ENCODE results near the gene DLGAP1. TPM values are rescaled to one million over a fixed set of nuclear protein-coding genes. Genes with fewer than 3 reads are reported as not detected.

Gene DLGAP1
- total RNA-seq, 3 donors from 2014 or later (not counting 1 experiment from before 2014, with no cell fraction given): not detected

GRCh38 chr18:3910512-3910911 is 544.6 kb downstream of the DLGAP1 start:
- H3K4me3 Mint-ChIP-seq: no peak overlapping the region
- TF ChIP-seq, protein P1, sequence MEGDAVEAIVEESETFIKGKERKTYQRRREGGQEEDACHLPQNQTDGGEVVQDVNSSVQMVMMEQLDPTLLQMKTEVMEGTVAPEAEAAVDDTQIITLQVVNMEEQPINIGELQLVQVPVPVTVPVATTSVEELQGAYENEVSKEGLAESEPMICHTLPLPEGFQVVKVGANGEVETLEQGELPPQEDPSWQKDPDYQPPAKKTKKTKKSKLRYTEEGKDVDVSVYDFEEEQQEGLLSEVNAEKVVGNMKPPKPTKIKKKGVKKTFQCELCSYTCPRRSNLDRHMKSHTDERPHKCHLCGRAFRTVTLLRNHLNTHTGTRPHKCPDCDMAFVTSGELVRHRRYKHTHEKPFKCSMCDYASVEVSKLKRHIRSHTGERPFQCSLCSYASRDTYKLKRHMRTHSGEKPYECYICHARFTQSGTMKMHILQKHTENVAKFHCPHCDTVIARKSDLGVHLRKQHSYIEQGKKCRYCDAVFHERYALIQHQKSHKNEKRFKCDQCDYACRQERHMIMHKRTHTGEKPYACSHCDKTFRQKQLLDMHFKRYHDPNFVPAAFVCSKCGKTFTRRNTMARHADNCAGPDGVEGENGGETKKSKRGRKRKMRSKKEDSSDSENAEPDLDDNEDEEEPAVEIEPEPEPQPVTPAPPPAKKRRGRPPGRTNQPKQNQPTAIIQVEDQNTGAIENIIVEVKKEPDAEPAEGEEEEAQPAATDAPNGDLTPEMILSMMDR (IDR thresholded peaks at IDR 0.05): no peak
- 95% methylated on average over 4 of the region's 4 CpGs for WGBS (ENCODE audit: insufficient coverage)
- no peaks in the 10 kb centered on the region for H3K9me3 Mint-ChIP-seq
- no peaks in the 10 kb centered on the region for H3K27me3 Mint-ChIP-seq (ENCODE audit: low read depth in 2 of 2)
- intact Hi-C loops (cut with micrococcal nuclease): no loop called here
- H3K27ac ChIP-seq (ENCODE audit: low read length): no peak overlapping the region
- no peak overlapping the region for H3K27ac Mint-ChIP-seq
- no peaks in the 10 kb centered on the region for H3K4me1 ChIP-seq (ENCODE audit: control insufficient read depth, insufficient read depth, low read length)
- ATAC-seq: no peak
- no peak overlapping the region for H3K4me3 ChIP-seq (ENCODE audit: low read length)
- H3K36me3 ChIP-seq (ENCODE audit: control insufficient read depth, insufficient read depth, low read length): no peaks in the 10 kb centered on the region
- no peaks in the 10 kb centered on the region for H3K4me1 Mint-ChIP-seq
- H3K27me3 ChIP-seq (ENCODE audit: control insufficient read depth, insufficient read depth, low read length): no peaks in the 10 kb centered on the region
- no peaks in the 10 kb centered on the region for H3K9me3 ChIP-seq (ENCODE audit: control insufficient read depth, insufficient read depth, low read length)
- no peaks in the 10 kb centered on the region for H3K36me3 Mint-ChIP-seq
- DNase-seq: no peak

- TF ChIP-seq, protein P1 (IDR thresholded peaks at IDR 0.05): no peak
- H3K27ac Mint-ChIP-seq: no peak overlapping the region
- no peaks in the 10 kb centered on the region for H3K36me3 ChIP-seq (ENCODE audit: control insufficient read depth, insufficient read depth, low read length)
- H3K9me3 Mint-ChIP-seq: no peaks in the 10 kb centered on the region
- ATAC-seq: no peak
- H3K36me3 Mint-ChIP-seq: no peaks in the 10 kb centered on the region
- H3K27ac ChIP-seq (ENCODE audit: low read length): no peak overlapping the region
- H3K4me1 ChIP-seq (ENCODE audit: control insufficient read depth, insufficient read depth, low read length): no peaks in the 10 kb centered on the region
- no peak for DNase-seq
- H3K4me1 Mint-ChIP-seq: no peaks in the 10 kb centered on the region
- no peak overlapping the region for H3K4me3 ChIP-seq (ENCODE audit: low read length)
- H3K27me3 Mint-ChIP-seq (ENCODE audit: low read depth in 2 of 2): no peaks in the 10 kb centered on the region
- no peaks in the 10 kb centered on the region for H3K27me3 ChIP-seq (ENCODE audit: control insufficient read depth, insufficient read depth, low read length)
- H3K9me3 ChIP-seq (ENCODE audit: control insufficient read depth, insufficient read depth, low read length): no peaks in the 10 kb centered on the region
- H3K4me3 Mint-ChIP-seq: no peak overlapping the region
- intact Hi-C loops (cut with micrococcal nuclease): no loop called here
These were observed 547.2 kb downstream of the DLGAP1 start for GRCh38 chr18:3907955-3908354.

- no peaks in the 10 kb centered on the region for H3K4me1 ChIP-seq (ENCODE audit: control insufficient read depth, insufficient read depth, low read length)
- Mint-ChIP-seq H3K9me3 (peaks cover under 1 to 1% of the 10 kb centered on the region in 2 donors), H3K4me3 (no peak overlapping the region), H3K4me1 (no peaks in the 10 kb centered on the region), H3K36me3 (no peaks in the 10 kb centered on the region), H3K27me3 (ENCODE audit: low read depth in 2 of 2) (peaks cover 0 to 2% of the 10 kb centered on the region in 2 donors), H3K27ac (no peak overlapping the region)
- WGBS (ENCODE audit: insufficient coverage): 63% methylated on average over 2 of the region's 3 CpGs
- no peak overlapping the region for H3K27ac ChIP-seq (ENCODE audit: low read length)
- H3K27me3 ChIP-seq (ENCODE audit: control insufficient read depth, insufficient read depth, low read length): no peaks in the 10 kb centered on the region
- no peak for ATAC-seq
- H3K4me3 ChIP-seq (ENCODE audit: low read length): no peak overlapping the region
- no peaks in the 10 kb centered on the region for H3K36me3 ChIP-seq (ENCODE audit: control insufficient read depth, insufficient read depth, low read length)
- no peaks in the 10 kb centered on the region for H3K9me3 ChIP-seq (ENCODE audit: control insufficient read depth, insufficient read depth, low read length)
- DNase-seq: no peak
- intact Hi-C loops (cut with micrococcal nuclease): no loop called here
- TF ChIP-seq, protein P1 (IDR thresholded peaks at IDR 0.05): no peak
These were observed 548.9 kb downstream of the DLGAP1 start for GRCh38 chr18:3906116-3906750.

DNA sequence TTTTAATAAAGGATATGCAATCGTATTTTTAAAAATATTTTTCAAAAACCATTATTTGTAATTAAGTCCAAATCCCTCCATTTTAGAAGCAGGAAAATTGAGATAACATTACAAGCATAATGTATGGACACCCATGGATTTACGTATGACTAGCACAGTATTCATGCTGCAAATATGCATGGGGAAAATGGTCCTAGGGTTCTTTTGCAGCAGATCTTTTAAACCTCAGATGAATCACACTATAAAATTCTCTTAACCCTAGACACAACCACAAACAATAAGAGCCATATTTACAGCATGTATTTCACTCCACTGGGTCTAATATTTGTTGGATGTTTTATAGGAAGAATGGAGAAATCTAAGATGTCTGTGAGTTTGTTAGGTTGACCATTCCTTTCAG is 551.8 kb downstream of the DLGAP1 start:
- 83% methylated on average over 1 of the region's 2 CpGs for WGBS (ENCODE audit: insufficient coverage)
- no peaks in the 10 kb centered on the region for H3K4me1 Mint-ChIP-seq
- H3K4me3 Mint-ChIP-seq: no peak overlapping the region
- H3K27ac Mint-ChIP-seq: no peak overlapping the region
- ATAC-seq: no peak
- H3K9me3 Mint-ChIP-seq: peaks cover 3% of the 10 kb centered on the region in 2 donors
- Histone ChIP-seq H3K4me1 (ENCODE audit: control insufficient read depth, insufficient read depth, low read length) (no peaks in the 10 kb centered on the region), H3K36me3 (ENCODE audit: control insufficient read depth, insufficient read depth, low read length) (no peaks in the 10 kb centered on the region), H3K27me3 (ENCODE audit: control insufficient read depth, insufficient read depth, low read length) (no peaks in the 10 kb centered on the region), H3K27ac (ENCODE audit: low read length) (no peak overlapping the region), H3K9me3 (ENCODE audit: control insufficient read depth, insufficient read depth, low read length) (no peaks in the 10 kb centered on the region), H3K4me3 (ENCODE audit: low read length) (no peak overlapping the region)
- TF ChIP-seq, protein P1 (IDR thresholded peaks at IDR 0.05): no peak
- intact Hi-C loops (cut with micrococcal nuclease): no loop called here
- no peaks in the 10 kb centered on the region for H3K36me3 Mint-ChIP-seq
- H3K27me3 Mint-ChIP-seq (ENCODE audit: low read depth in 2 of 2): peaks cover 0 to 5% of the 10 kb centered on the region in 2 donors
- no peak for DNase-seq
